Measurements from ENCODE around the gene CTNND2. TPM values are rescaled to one million over a fixed set of nuclear protein-coding genes. Genes with fewer than 3 reads are reported as not detected.

CTNND2 gene
- total and polyA plus RNA-seq, 10 of the 15 experiments (the other 5 are each of a cell fraction or from before 2014, with no cell fraction given) = 0.02 to 0.16 (median 0.04) TPM; not detected in 7

- Histone ChIP-seq H3K4me1 (ENCODE audit: control insufficient read depth, insufficient read depth, low read length) (no peaks in the 10 kb centered on the region), H3K9ac (ENCODE audit: control insufficient read depth, insufficient read depth, low read length) (no peak overlapping the region), H3K27me3 (replicated peaks in 1 of 2; ENCODE audit: control insufficient read depth in 2 of 2, insufficient read depth in 2 of 2, low read length in 1 of 2) (peaks cover 0 to 2% of the 10 kb centered on the region in 2 experiments; a peak in 2 of 4 replicates), H2AFZ (ENCODE audit: control insufficient read depth, low read depth, low read length) (no peak overlapping the region), H3K9me3 (replicated peaks; ENCODE audit: control insufficient read depth, insufficient read depth, low read length) (no peaks in the 10 kb centered on the region), H3K4me3 (no peak overlapping the region), H3K79me2 (ENCODE audit: control insufficient read depth, insufficient read depth, low read length) (no peaks in the 10 kb centered on the region), H3K27ac (ENCODE audit: control insufficient read depth, insufficient read depth) (no peak overlapping the region), H3K4me2 (ENCODE audit: control insufficient read depth, insufficient read depth) (no peak overlapping the region), H4K20me1 (ENCODE audit: control insufficient read depth, insufficient read depth) (no peaks in the 10 kb centered on the region), H3K36me3 (ENCODE audit: control insufficient read depth in 2 of 2, insufficient read depth in 2 of 2, low read length in 1 of 2) (no peaks in the 10 kb centered on the region)
- DNase-seq (ENCODE audit: low read depth, low spot score) (no peak), ATAC-seq (no peak), FAIRE-seq (no peak)
- TF ChIP-seq NFYA (IDR thresholded peaks at IDR 0.05; ENCODE audit: borderline replicate concordance, low read depth, low read length) (no peak), BRCA1 (IDR thresholded peaks at IDR 0.05; ENCODE audit: low read depth, low read length) (no peak), ZBTB33 (IDR thresholded peaks at IDR 0.05) (no peak), PRDM15 (CRISPR knock-in tag; IDR thresholded peaks at IDR 0.05) (no peak), ZBED1 (IDR thresholded peaks at IDR 0.05; ENCODE audit: borderline replicate concordance) (no peak), IRF4 (IDR thresholded peaks at IDR 0.05; ENCODE audit: low read depth, low read length) (no peak), SKIL (IDR thresholded peaks at IDR 0.05; ENCODE audit: low read depth, poor library complexity, severe bottlenecking) (no peak), TBL1XR1 (IDR thresholded peaks at IDR 0.05; ENCODE audit: low read depth, low read length) (no peak)
- in situ Hi-C loops (cut with MboI) (no loop called here), intact Hi-C loops (cut with micrococcal nuclease; ENCODE audit: unreplicated experiment) (loop anchor here (5.0 to 10.0 kb wide), 3 partner anchors 52 to 730 kb away; no protein-coding TSS in a partner anchor)
- CTCF ChIA-PET = interaction anchor here (7.4 kb wide), 1 partner anchor 58 kb away, joined by 98 read pairs; no protein-coding TSS in a partner anchor
- BruUV-seq (replicated peaks) = no TSS peak
- SMC1A ChIA-PET (ENCODE audit: uncharacterized antibody, unreplicated experiment) = interaction anchor here (2.2 kb wide), 1 partner anchor 15 kb away, joined by 9 read pairs; no protein-coding TSS in a partner anchor
- POLR2A ChIA-PET = no interaction called here
- RAD21 ChIA-PET (ENCODE audit: unreplicated experiment) = no interaction called here
- WGBS (ENCODE audit: insufficient coverage, insufficient replicate concordance, low lambda C conversion rate, missing lambda C conversion rate) = 28% methylated on average over 4 of the region's 4 CpGs
Measured at GRCh38 chr5:10985091-10985720, 919.0 kb downstream of the CTNND2 start.

All from GM12878 (cell line).